HCT116 (cell line): ENCODE results near the gene FARP1.

Source experiments
- EGR1 ChIP-seq: IDR thresholded peaks from 2 replicates; pipeline ENCODE4 v1.6.1; 2012; ENCODE audit warnings: low read depth
- EZH2 ChIP-seq: fragments of 200-600 bp; sonication (generic); IDR thresholded peaks from 2 replicates; pipeline ENCODE4 v1.6.1; 2017; ENCODE audit warnings: antibody characterized with exemption, mixed run types
- JUND ChIP-seq: IDR thresholded peaks from 2 replicates; pipeline ENCODE4 v1.6.1; 2012
- RAD21 ChIP-seq: IDR thresholded peaks from 2 replicates; pipeline ENCODE4 v1.6.1; 2012; ENCODE audit warnings: low read depth, mild to moderate bottlenecking
- ZFX ChIP-seq: fragments of 450-650 bp; IDR thresholded peaks from 2 replicates; pipeline ENCODE4 v1.6.1; 2017
- TF ChIP-seq, protein P1 (sequence below), 3 experiments: fragments of 200-600 bp in 1 of 3; sonication (generic) in 1 of 3; IDR thresholded peaks in 2 of 3; conservative IDR thresholded peaks in 1 of 3; 2 replicates each; pipeline ENCODE4 v1.5.1; 2012 to 2017; ENCODE audit warnings: low read depth in 2 of 3, low read length in 2 of 3, antibody characterized with exemption in 1 of 3, borderline replicate concordance in 1 of 3, control low read depth in 1 of 3, mild to moderate bottlenecking in 1 of 3, mixed read lengths in 1 of 3, mixed run types in 1 of 3, moderate library complexity in 1 of 3; ENCODE audit not compliant: insufficient read depth in 1 of 3
- TF ChIP-seq, protein P2 (sequence below): IDR thresholded peaks from 2 replicates; pipeline ENCODE4 v1.6.1; 2012

DNA sequence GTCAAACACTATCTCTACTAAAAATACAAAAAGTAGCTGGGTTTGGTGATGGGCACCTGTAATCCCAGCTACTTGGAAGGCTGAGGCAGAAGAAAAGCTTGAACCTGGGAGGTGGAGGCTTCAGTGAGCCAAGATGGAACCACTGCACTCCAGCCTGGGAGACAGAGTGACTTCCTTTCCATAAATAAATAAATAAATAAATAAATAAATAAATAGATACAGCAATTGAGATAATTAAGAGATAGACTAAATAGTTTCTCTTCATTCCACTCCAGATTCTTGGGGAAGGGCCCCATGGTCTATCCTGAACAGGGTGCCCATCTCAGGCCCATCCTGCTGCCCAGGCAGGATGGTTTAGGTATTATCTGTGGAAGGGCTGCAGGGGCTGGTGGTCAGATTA, 24.0 kb upstream of the FARP1 start:
- TF ChIP-seq EZH2 (no peak), RAD21 (no peak), JUND (no peak), EGR1 (no peak), ZFX (no peak)
- TF ChIP-seq, protein P1, sequence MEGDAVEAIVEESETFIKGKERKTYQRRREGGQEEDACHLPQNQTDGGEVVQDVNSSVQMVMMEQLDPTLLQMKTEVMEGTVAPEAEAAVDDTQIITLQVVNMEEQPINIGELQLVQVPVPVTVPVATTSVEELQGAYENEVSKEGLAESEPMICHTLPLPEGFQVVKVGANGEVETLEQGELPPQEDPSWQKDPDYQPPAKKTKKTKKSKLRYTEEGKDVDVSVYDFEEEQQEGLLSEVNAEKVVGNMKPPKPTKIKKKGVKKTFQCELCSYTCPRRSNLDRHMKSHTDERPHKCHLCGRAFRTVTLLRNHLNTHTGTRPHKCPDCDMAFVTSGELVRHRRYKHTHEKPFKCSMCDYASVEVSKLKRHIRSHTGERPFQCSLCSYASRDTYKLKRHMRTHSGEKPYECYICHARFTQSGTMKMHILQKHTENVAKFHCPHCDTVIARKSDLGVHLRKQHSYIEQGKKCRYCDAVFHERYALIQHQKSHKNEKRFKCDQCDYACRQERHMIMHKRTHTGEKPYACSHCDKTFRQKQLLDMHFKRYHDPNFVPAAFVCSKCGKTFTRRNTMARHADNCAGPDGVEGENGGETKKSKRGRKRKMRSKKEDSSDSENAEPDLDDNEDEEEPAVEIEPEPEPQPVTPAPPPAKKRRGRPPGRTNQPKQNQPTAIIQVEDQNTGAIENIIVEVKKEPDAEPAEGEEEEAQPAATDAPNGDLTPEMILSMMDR (IDR thresholded peaks at IDR 0.05 in 2 of 3, conservative IDR thresholded peaks at IDR 0.05 in 1 of 3; ENCODE audit: borderline replicate concordance in 1 of 3, insufficient read depth in 1 of 3, low read depth in 2 of 3, low read length in 2 of 3): no peak
- TF ChIP-seq, protein P2, sequence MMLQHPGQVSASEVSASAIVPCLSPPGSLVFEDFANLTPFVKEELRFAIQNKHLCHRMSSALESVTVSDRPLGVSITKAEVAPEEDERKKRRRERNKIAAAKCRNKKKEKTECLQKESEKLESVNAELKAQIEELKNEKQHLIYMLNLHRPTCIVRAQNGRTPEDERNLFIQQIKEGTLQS: no peak
